ENCODE data around the gene ARID1B. TPM values are rescaled to one million over a fixed set of nuclear protein-coding genes. Genes with fewer than 3 reads are reported as not detected.

The ARID1B gene
- total RNA-seq, 1 donor from 2014 or later: 155 TPM

GRCh38 chr6:157233156-157233555 is 456.0 kb downstream of the ARID1B start:
- H3K27me3 Mint-ChIP-seq (ENCODE audit: low read depth): peaks cover 51% of the 10 kb centered on the region
- no peaks in the 10 kb centered on the region for H3K36me3 Mint-ChIP-seq
- no peak overlapping the region for H3K4me3 Mint-ChIP-seq
- no peak for DNase-seq (ENCODE audit: low spot score in 2 of 2, unreplicated experiment in 2 of 2)
- no peak overlapping the region for H3K27ac Mint-ChIP-seq
- no peak for TF ChIP-seq CTCF (IDR thresholded peaks at IDR 0.05; ENCODE audit: unreplicated experiment)
- H3K9me3 Mint-ChIP-seq: no peaks in the 10 kb centered on the region
- H3K4me1 Mint-ChIP-seq: peaks cover 21% of the 10 kb centered on the region

- peaks cover 56% of the 10 kb centered on the region for H3K27me3 Mint-ChIP-seq (ENCODE audit: low read depth)
- H3K4me3 Mint-ChIP-seq: no peak overlapping the region
- no peak for DNase-seq (ENCODE audit: low spot score in 2 of 2, unreplicated experiment in 2 of 2)
- peaks cover 21% of the 10 kb centered on the region for H3K4me1 Mint-ChIP-seq
- TF ChIP-seq CTCF (IDR thresholded peaks at IDR 0.05; ENCODE audit: unreplicated experiment): no peak
- no peaks in the 10 kb centered on the region for H3K36me3 Mint-ChIP-seq
- no peak overlapping the region for H3K27ac Mint-ChIP-seq
- H3K9me3 Mint-ChIP-seq: no peaks in the 10 kb centered on the region
Measured at GRCh38 chr6:157233686-157234085, 456.5 kb downstream of the ARID1B start.

GRCh38 chr6:157235600-157236039 is 458.4 kb downstream of the ARID1B start:
- Mint-ChIP-seq H3K27me3 (ENCODE audit: low read depth) (peaks cover 67% of the 10 kb centered on the region), H3K36me3 (no peaks in the 10 kb centered on the region)
- DNase-seq (ENCODE audit: low spot score in 2 of 2, unreplicated experiment in 2 of 2): peak in 1 of 2 experiments; percentile 68

GRCh38 chr6:157236040-157236725 is 459.0 kb downstream of the ARID1B start:
- Mint-ChIP-seq H3K4me3 (peak overlapping the region; percentile 82), H3K9me3 (no peaks in the 10 kb centered on the region), H3K36me3 (no peaks in the 10 kb centered on the region), H3K27me3 (ENCODE audit: low read depth) (peaks cover 67% of the 10 kb centered on the region), H3K4me1 (peaks cover 30% of the 10 kb centered on the region), H3K27ac (no peak overlapping the region)
- no peak for DNase-seq (ENCODE audit: low spot score in 2 of 2, unreplicated experiment in 2 of 2)
- TF ChIP-seq CTCF (IDR thresholded peaks at IDR 0.05; ENCODE audit: unreplicated experiment): no peak

More at GRCh38 chr6:157235600-157236039, 458.4 kb downstream of the ARID1B start:
- H3K4me1 Mint-ChIP-seq: peaks cover 29% of the 10 kb centered on the region
- no peaks in the 10 kb centered on the region for H3K9me3 Mint-ChIP-seq
- peak; percentile 50 for TF ChIP-seq CTCF (IDR thresholded peaks at IDR 0.05; ENCODE audit: unreplicated experiment)
- peak overlapping the region; percentile 51 for H3K27ac Mint-ChIP-seq
- H3K4me3 Mint-ChIP-seq: peak overlapping the region; percentile 82

- peaks cover 57% of the 10 kb centered on the region for H3K27me3 Mint-ChIP-seq (ENCODE audit: low read depth)
- H3K4me1 Mint-ChIP-seq: peaks cover 30% of the 10 kb centered on the region
Measured at GRCh38 chr6:157238346-157238745, 461.2 kb downstream of the ARID1B start.

More at GRCh38 chr6:157238346-157238745, 461.2 kb downstream of the ARID1B start:
- no peak overlapping the region for H3K4me3 Mint-ChIP-seq
- no peak for TF ChIP-seq CTCF (IDR thresholded peaks at IDR 0.05; ENCODE audit: unreplicated experiment)
- no peak for DNase-seq (ENCODE audit: low spot score in 2 of 2, unreplicated experiment in 2 of 2)
- no peaks in the 10 kb centered on the region for H3K9me3 Mint-ChIP-seq
- no peaks in the 10 kb centered on the region for H3K36me3 Mint-ChIP-seq
- no peak overlapping the region for H3K27ac Mint-ChIP-seq
